ENCODE data around the gene DYRK1B. TPM values are rescaled to one million over a fixed set of nuclear protein-coding genes. Genes with fewer than 3 reads are reported as not detected.

DYRK1B gene
- total RNA-seq, 4 donors from 2014 or later, result 9.3 to 19.4 (median 15.4) TPM

DNA sequence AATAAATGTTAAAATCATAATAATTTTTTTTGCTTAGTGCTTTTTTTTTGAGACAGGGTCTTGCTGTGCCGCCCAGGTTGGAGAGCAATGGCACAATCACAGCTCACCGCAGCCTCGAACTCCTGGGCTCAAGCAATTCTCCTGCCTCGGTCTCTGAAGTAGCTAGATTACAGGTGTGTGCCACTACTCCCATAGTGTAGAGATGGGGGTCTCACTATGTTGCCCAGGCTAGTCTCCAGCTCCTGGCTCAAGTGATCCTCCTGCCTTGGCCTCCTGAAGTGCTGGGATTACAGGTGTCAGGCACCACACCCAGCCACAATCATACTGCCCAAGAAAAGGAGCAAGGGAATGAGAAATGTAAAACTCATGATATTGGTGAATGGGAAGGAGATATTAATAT is 7.1 kb upstream of the DYRK1B start:
- WGBS, result 96% methylated on average over 4 of the region's 4 CpGs
- Histone ChIP-seq H3K27me3 (no peaks in the 10 kb centered on the region), H3K9me3 (no peaks in the 10 kb centered on the region), H3K36me3 (peaks cover 41 to 45% (median 44%) of the 10 kb centered on the region in 4 donors), H3K27ac (replicated peaks in 1 of 4) (no peak overlapping the region), H3K4me1 (peaks cover 13 to 42% (median 40%) of the 10 kb centered on the region in 4 donors), H3K4me3 (no peak overlapping the region)
- DNase-seq (ENCODE audit: extremely low spot score), result no peak
- TF ChIP-seq POLR2AphosphoS5 (IDR thresholded peaks at IDR 0.05) (no peak), POLR2A (IDR thresholded peaks at IDR 0.05; ENCODE audit: low read depth) (no peak), EP300 (IDR thresholded peaks at IDR 0.05) (no peak)
- TF ChIP-seq, protein P1, sequence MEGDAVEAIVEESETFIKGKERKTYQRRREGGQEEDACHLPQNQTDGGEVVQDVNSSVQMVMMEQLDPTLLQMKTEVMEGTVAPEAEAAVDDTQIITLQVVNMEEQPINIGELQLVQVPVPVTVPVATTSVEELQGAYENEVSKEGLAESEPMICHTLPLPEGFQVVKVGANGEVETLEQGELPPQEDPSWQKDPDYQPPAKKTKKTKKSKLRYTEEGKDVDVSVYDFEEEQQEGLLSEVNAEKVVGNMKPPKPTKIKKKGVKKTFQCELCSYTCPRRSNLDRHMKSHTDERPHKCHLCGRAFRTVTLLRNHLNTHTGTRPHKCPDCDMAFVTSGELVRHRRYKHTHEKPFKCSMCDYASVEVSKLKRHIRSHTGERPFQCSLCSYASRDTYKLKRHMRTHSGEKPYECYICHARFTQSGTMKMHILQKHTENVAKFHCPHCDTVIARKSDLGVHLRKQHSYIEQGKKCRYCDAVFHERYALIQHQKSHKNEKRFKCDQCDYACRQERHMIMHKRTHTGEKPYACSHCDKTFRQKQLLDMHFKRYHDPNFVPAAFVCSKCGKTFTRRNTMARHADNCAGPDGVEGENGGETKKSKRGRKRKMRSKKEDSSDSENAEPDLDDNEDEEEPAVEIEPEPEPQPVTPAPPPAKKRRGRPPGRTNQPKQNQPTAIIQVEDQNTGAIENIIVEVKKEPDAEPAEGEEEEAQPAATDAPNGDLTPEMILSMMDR (IDR thresholded peaks at IDR 0.05), result no peak
- intact Hi-C loops (cut with DNase I), result loop anchor here (10.0 kb wide), 1 partner anchor 296 kb away; the partner anchor contains the start of gene EID2

DNA sequence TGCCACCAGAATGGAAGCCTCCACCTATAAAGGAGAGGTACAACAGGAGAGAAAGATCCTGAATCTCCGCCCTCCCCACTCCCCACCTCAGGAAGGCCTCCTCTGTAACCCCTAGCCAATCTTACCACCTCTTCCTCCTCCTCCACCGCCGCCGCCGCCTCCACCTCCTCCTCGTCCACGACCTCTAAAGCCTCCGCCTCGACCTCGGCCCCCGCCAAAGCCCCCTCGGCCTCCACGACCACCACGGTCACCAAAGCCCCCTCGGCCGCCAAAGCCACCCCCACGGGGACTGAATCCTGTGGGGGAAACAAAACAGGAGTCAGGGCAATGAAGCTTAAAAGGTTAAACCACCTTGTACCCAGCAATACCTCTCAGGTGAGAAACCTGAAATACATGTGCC is 6.5 kb upstream of the DYRK1B start:
- WGBS, result 93% methylated on average over 17 of the region's 17 CpGs

DNA sequence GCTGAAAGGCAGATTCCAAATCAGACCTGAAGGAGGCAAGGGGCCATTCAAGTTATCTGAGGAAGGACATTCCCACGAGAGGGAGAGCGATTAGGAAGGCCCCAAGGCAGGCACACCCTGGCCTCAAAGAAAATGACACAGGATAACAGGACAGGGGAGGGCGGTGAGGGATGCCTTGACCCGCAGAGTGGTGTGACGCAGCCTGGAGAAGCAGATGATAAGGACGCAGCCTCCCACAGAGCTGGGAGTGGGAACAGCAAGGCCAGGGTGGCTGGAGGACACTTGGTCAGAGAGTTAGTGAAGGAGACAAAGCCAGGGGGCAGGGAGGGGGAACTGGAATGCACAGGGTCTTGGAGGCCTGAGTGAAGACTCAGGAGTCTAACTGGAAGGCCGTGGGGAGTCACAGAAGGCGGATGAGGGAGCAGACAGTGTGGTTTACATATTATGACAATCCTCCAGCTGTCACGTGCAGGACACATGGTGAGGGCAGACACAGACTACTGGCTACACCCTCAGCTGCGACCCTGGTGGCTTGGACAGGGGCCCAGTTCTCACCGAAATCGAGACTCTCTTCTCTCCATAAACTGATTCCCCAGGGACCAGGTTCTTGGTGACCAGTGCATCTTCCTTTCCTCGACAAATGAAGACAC is 5.8 kb upstream of the DYRK1B start:
- no peaks in the 10 kb centered on the region for H3K27me3 ChIP-seq
- TF ChIP-seq POLR2A (IDR thresholded peaks at IDR 0.05; ENCODE audit: low read depth) (no peak), POLR2AphosphoS5 (IDR thresholded peaks at IDR 0.05) (no peak), EP300 (IDR thresholded peaks at IDR 0.05) (no peak)
- TF ChIP-seq, protein P1 (IDR thresholded peaks at IDR 0.05), result no peak
- H3K4me3 ChIP-seq, result no peak overlapping the region
- H3K9me3 ChIP-seq, result no peaks in the 10 kb centered on the region
- peaks cover 5 to 33% (median 29%) of the 10 kb centered on the region in 4 donors for H3K4me1 ChIP-seq
- no peak for DNase-seq (ENCODE audit: extremely low spot score)
- WGBS, result 84% methylated on average over 13 of the region's 13 CpGs
- H3K36me3 ChIP-seq, result peaks cover 42 to 57% (median 53%) of the 10 kb centered on the region in 4 donors
- no peak overlapping the region for H3K27ac ChIP-seq (replicated peaks in 1 of 4)
- intact Hi-C loops (cut with DNase I), result loop anchor here (10.0 kb wide), 1 partner anchor 295 kb away; the partner anchor contains the start of gene EID2

More for the DNA sequence above, 6.5 kb upstream of the DYRK1B start:
- H3K27ac ChIP-seq (replicated peaks in 1 of 4), result no peak overlapping the region
- no peak overlapping the region for H3K4me3 ChIP-seq
- no peak for DNase-seq (ENCODE audit: extremely low spot score)
- peaks cover 42 to 50% (median 49%) of the 10 kb centered on the region in 4 donors for H3K36me3 ChIP-seq
- no peaks in the 10 kb centered on the region for H3K9me3 ChIP-seq
- peaks cover 12 to 39% (median 36%) of the 10 kb centered on the region in 4 donors for H3K4me1 ChIP-seq
- intact Hi-C loops (cut with DNase I), result loop anchor here (10.0 kb wide), 1 partner anchor 296 kb away; the partner anchor contains the start of gene EID2
- H3K27me3 ChIP-seq, result no peaks in the 10 kb centered on the region
- TF ChIP-seq, protein P1 (IDR thresholded peaks at IDR 0.05), result no peak
- TF ChIP-seq POLR2AphosphoS5 (IDR thresholded peaks at IDR 0.05), result no peak
- no peak for TF ChIP-seq EP300 (IDR thresholded peaks at IDR 0.05)
- TF ChIP-seq POLR2A (IDR thresholded peaks at IDR 0.05; ENCODE audit: low read depth), result no peak

DNA sequence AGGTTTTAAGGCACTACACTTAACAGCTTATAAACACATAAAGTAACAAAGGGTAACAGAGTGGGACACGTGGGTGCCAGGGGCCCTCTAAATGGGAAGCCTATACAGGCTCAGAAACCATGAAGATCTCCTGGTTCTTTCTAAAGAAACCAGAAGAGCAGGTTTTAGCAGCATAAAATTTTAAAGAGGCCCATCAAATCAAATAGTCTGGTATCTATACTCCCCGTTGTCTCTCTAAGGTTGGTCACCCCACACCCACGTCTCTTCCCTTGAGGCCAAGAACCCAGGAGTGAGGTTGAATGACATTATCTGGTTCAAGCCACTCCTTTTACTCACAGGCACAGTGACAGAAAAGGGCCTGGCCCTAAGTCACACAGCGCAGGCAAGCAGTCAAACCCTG is 4.6 kb upstream of the DYRK1B start:
- no peak overlapping the region for H3K4me3 ChIP-seq
- no peaks in the 10 kb centered on the region for H3K27me3 ChIP-seq
- no peak overlapping the region for H3K27ac ChIP-seq (replicated peaks in 1 of 4)
- TF ChIP-seq EP300 (IDR thresholded peaks at IDR 0.05) (no peak), POLR2AphosphoS5 (IDR thresholded peaks at IDR 0.05) (no peak), POLR2A (IDR thresholded peaks at IDR 0.05; ENCODE audit: low read depth) (no peak)
- TF ChIP-seq, protein P1 (IDR thresholded peaks at IDR 0.05), result no peak
- H3K9me3 ChIP-seq, result no peaks in the 10 kb centered on the region
- intact Hi-C loops (cut with DNase I), result no loop called here
- H3K4me1 ChIP-seq, result peaks cover 6 to 27% (median 23%) of the 10 kb centered on the region in 4 donors
- WGBS, result 95% methylated on average over 4 of the region's 4 CpGs
- no peak for DNase-seq (ENCODE audit: extremely low spot score)
- H3K36me3 ChIP-seq, result peaks cover 42 to 62% (median 55%) of the 10 kb centered on the region in 4 donors
